Kidney (tissue), 14 donors: ENCODE measurements around the gene NEMP1. TPM values are rescaled to one million over a fixed set of nuclear protein-coding genes. Genes with fewer than 3 reads are reported as not detected.
"Not testable (repeated sequence)": the region's sequence is repeated elsewhere in the genome, so short reads cannot be mapped to it uniquely, and the experiment has no call there.

Experiments
- DNase-seq, 5 donors: peaks; one replicate each; pipeline ENCODE4 v3.0.0-alpha.2; 2013 to 2020
- FAIRE-seq: peaks from 2 replicates; lab custom pipeline; 2012; peaks lifted over from hg19 to GRCh38; lab: Jason Lieb, UNC
- H3K27ac ChIP-seq, 2 donors: one replicate each; pipeline ENCODE4 v1.7.0; 2013; ENCODE audit warnings: low read depth in 2 of 2, low read length in 2 of 2, inconsistent platforms in 1 of 2
- H3K27me3 ChIP-seq: one replicate; pipeline ENCODE4 v1.7.1; 2013; ENCODE audit warnings: low read length, inconsistent platforms; ENCODE audit not compliant: control insufficient read depth, insufficient read depth
- H3K36me3 ChIP-seq, 3 donors: one replicate each; pipeline versions ENCODE4 v1.7.0 to v1.7.1; 2013; ENCODE audit warnings: low read length in 3 of 3, control low read depth in 1 of 3, inconsistent platforms in 1 of 3; ENCODE audit not compliant: insufficient read depth in 3 of 3, control insufficient read depth in 2 of 3
- H3K4me1 ChIP-seq, 3 donors: one replicate each; pipeline versions ENCODE4 v1.7.0 to v1.7.1; 2013; ENCODE audit warnings: low read length in 3 of 3, inconsistent platforms in 1 of 3, low read depth in 1 of 3; ENCODE audit not compliant: control insufficient read depth in 2 of 3, insufficient read depth in 2 of 3
- H3K4me3 ChIP-seq, 3 donors: one replicate each; pipeline versions ENCODE4 v1.7.0 to v1.8.1; 2013; ENCODE audit warnings: low read length in 3 of 3, control low read depth in 1 of 3, inconsistent platforms in 1 of 3
- H3K9ac ChIP-seq, 3 donors: one replicate each; pipeline versions ENCODE4 v1.7.0 to v1.7.1; 2013; ENCODE audit warnings: low read length in 3 of 3, control low read depth in 1 of 3, inconsistent platforms in 1 of 3
- H3K9me3 ChIP-seq, 3 donors: one replicate each; pipeline versions ENCODE4 v1.7.0 to v1.7.1; 2013; ENCODE audit warnings: low read length in 3 of 3, control low read depth in 1 of 3, inconsistent platforms in 1 of 3; ENCODE audit not compliant: control insufficient read depth in 2 of 3, insufficient read depth in 1 of 3
- CTCF ChIP-seq: IDR thresholded peaks from 3 replicates; pipeline ENCODE4 v1.5.1; 2012; ENCODE audit warnings: mild to moderate bottlenecking, moderate library complexity, borderline replicate concordance; ENCODE audit not compliant: insufficient read depth; ENCODE audit errors: extremely low read depth
- intact Hi-C: fragments of 100-400 bp; cut with DNase I; formaldehyde crosslinking; loops from one replicate; pipeline ENCODE4 v1.11.1; 2022
- polyA plus RNA-seq: library from polyadenylated mRNA; stranded (reverse); fragments of 350-450 nt; fragmentation: Illumina TruSeq; extraction: RNeasy Lipid Tissue Mini Kit (QIAGEN cat#74804); gene quantifications from one replicate; pipeline ENCODE4 v1.2.3, GENCODE V29; 2014; ENCODE audit warnings: low read depth, low replicate concordance; ENCODE audit not compliant: insufficient read depth
- total RNA-seq: library from RNA; stranded (reverse); fragmentation: NEBNext Ultra II Directional; extraction: Animal tissue kit (Norgen Biotek cat#: 25700); gene quantifications from one replicate; pipeline ENCODE4 v1.2.1, GENCODE V29; 2021
- donor health status: control.
- donor health status: control.
- donor health status: control.
- donor health status: control.
- donor health status: control.
- donor health status: DM: yes; HTN: yes; CAD: no.
- donor health status: Normal renal cell carcinoma (clear cell type).

The NEMP1 gene
- total and polyA plus RNA-seq, 2 donors from 2014 or later: 2.1 to 10.3 TPM

DNA sequence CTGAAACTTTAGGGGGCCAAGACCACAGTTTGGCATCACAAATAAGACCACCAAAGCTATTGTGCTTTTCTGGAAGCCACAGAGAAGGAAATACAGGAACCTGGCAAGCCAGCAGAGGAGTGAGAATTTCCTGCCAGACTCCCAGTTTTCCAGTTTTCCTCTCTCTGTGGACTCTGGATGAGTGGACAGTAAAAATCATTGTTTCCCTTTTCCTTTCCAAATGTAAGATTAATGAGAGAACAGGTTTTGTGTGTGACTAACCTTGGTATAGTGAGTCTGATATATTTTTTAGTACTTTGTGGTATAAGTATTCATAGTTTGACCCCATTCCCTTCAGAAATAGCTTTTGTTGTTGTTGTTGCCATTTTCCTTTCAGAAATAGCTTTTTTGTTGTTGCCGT lies 59.7 kb downstream of the NEMP1 start:
- FAIRE-seq: no peak

DNA sequence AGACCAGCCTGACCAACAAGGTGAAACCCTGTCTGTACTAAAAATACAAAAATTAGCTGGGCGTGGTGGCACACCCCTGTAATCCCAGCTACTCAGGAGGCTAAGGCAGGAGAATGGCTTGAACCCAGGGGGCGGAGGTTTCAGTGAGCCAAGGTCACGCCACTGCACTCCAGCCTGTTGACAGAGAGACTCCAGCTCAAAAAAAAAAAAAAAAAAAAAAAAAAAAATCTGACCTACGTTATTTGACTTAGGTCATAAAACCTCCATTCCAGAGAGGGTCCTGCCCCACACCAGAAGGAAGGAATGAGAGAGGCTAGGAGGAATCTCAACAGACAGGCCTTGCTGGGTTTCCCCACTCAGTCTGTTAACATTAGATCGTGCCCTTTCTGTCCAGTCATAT lies 60.2 kb downstream of the NEMP1 start:
- H3K36me3 ChIP-seq, H3K27me3 ChIP-seq, intact Hi-C loops, FAIRE-seq, H3K4me3 ChIP-seq, H3K27ac ChIP-seq, H3K9ac ChIP-seq, H3K4me1 ChIP-seq, H3K9me3 ChIP-seq, DNase-seq: not testable (repeated sequence)

More for the DNA sequence above, 59.7 kb downstream of the NEMP1 start:
- no peak overlapping the region for H3K9ac ChIP-seq
- no peaks in the 10 kb centered on the region for H3K36me3 ChIP-seq
- intact Hi-C loops: no loop called here
- TF ChIP-seq CTCF: no peak
- H3K27me3 ChIP-seq: no peaks in the 10 kb centered on the region
- no peaks in the 10 kb centered on the region for H3K9me3 ChIP-seq
- H3K27ac ChIP-seq: no peak overlapping the region
- no peaks in the 10 kb centered on the region for H3K4me1 ChIP-seq
- no peak for DNase-seq
- H3K4me3 ChIP-seq: no peak overlapping the region

- intact Hi-C loops: no loop called here
- H3K9ac ChIP-seq: no peak within 1 kb of the TSS
- no peaks in the 10 kb centered on the region for H3K36me3 ChIP-seq
- H3K9me3 ChIP-seq: no peaks in the 10 kb centered on the region
- DNase-seq (no peak), FAIRE-seq (no peak)
- H3K27ac ChIP-seq: no peak within 1 kb of the TSS
- TF ChIP-seq CTCF: no peak
- no peaks in the 10 kb centered on the region for H3K27me3 ChIP-seq
- H3K4me1 ChIP-seq: no peaks in the 10 kb centered on the region
- H3K4me3 ChIP-seq: no peak within 1 kb of the TSS
Observed at GRCh38 chr12:57016348-57016747, 62.2 kb downstream of the NEMP1 start, which contains the start of gene TAC3. TAC3 (minus strand) TSS chr12:57016529; CDS start chr12:57015797, 732 bp downstream.

DNA sequence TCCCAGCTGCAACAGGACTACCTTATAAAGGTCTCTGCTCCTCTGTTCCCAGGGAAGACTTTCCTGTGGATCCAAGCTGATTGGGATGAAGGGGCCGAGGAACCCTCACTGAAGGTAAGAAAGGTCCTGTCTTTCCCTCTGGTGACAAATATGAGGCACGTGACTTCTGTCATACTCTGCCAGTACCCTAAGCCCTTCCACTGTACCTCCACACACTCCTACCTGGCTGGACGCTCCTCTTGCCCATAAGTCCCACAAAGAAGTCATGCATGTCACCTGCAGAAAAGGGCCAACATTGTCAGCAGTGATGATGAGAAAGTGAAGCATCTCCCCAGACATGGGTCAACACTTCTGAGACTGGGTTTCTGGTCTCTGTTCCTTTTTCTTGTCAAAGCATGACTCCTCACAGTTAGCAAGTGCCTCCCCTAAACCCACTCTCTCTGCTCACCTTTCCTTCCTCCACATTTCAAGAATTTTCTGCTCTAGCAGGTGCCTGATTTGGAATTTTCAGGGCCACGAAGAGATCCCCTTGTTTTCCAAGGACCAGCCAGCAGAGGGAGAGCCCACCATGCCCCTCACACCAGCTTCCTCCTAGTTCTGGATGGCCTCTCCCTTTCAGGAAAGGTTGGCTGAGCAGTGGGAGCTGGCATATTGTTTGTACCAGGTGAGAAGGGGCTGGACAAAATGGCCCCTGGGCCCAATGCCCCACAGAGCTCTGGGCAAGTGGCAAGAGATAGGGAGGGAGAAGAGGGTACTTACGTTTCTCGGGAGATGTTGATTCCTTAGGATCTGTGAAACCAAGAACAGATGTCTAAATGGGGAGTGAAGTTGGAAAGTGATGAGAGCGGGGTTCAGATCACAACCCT lies 65.8 kb downstream of the NEMP1 start:
- intact Hi-C loops: no loop called here
- DNase-seq (no peak), FAIRE-seq (no peak)
- Histone ChIP-seq H3K27ac (no peak overlapping the region), H3K9ac (no peak overlapping the region), H3K27me3 (no peaks in the 10 kb centered on the region), H3K36me3 (no peaks in the 10 kb centered on the region), H3K4me1 (peaks cover 0 to 4% (median 0%) of the 10 kb centered on the region in 3 donors), H3K4me3 (no peak overlapping the region), H3K9me3 (no peaks in the 10 kb centered on the region)
- TF ChIP-seq CTCF: no peak
